Measurements from ENCODE around the gene SLCO4A1. TPM values are rescaled to one million over a fixed set of nuclear protein-coding genes. Genes with fewer than 3 reads are reported as not detected.
A peak's percentile ranks its signal among the peaks of the same experiment; 100 is the strongest.

The SLCO4A1 gene
- total RNA-seq, result 100 to 1,000 TPM in 1 of 4 donors, 10 to 100 TPM in 3; 77.9 to 107 (median 81.5) TPM

GRCh38 chr20:62642051-62642665, at the start of gene SLCO4A1:
Gene SLCO4A1, plus strand, starts transcription at chr20:62642503. Its CDS starts 13,952 bp downstream, at chr20:62656455.
- intact Hi-C loops (cut with DNase I; ENCODE audit: low total_unique reads), result no loop called here
- TF ChIP-seq CTCF (IDR thresholded peaks at IDR 0.05) (no peak), POLR2A (IDR thresholded peaks at IDR 0.05) (no peak)
- peak in 1 of 2 donors; percentile 95 for DNase-seq (ENCODE audit: low spot score in 2 of 2)
- H3K4me3 ChIP-seq (ENCODE audit: low read depth, poor library complexity, severe bottlenecking), result peak within 1 kb of the TSS; percentile 50
- 2% methylated on average over 21 of the region's 82 CpGs; no CpG with 5 or more reads in 1 of the 2 donors for WGBS, 2 donors

GRCh38 chr20:62592506-62593177, 49.7 kb upstream of the SLCO4A1 start:
- intact Hi-C loops (cut with DNase I; ENCODE audit: low total_unique reads), result no loop called here
- DNase-seq (ENCODE audit: low spot score in 2 of 2), result no peak
- 69 to 79% methylated on average over 11 of the region's 11 CpGs for whole genome bisulfite sequencing, 2 donors

GRCh38 chr20:62593616-62594015, 48.7 kb upstream of the SLCO4A1 start:
- no peak for TF ChIP-seq CTCF (IDR thresholded peaks at IDR 0.05)
- TF ChIP-seq POLR2A (IDR thresholded peaks at IDR 0.05), result no peak
- no peak for DNase-seq (ENCODE audit: low spot score in 2 of 2)
- H3K4me3 ChIP-seq (ENCODE audit: low read depth, poor library complexity, severe bottlenecking), result no peak overlapping the region
- intact Hi-C loops (cut with DNase I; ENCODE audit: low total_unique reads), result no loop called here
- 71 to 75% methylated on average over 3 of the region's 3 CpGs for WGBS, 2 donors

More at GRCh38 chr20:62592506-62593177, 49.7 kb upstream of the SLCO4A1 start:
- TF ChIP-seq CTCF (IDR thresholded peaks at IDR 0.05), result no peak
- TF ChIP-seq POLR2A (IDR thresholded peaks at IDR 0.05), result no peak
- no peak overlapping the region for H3K4me3 ChIP-seq (ENCODE audit: low read depth, poor library complexity, severe bottlenecking)

GRCh38 chr20:62595069-62595468, 47.2 kb upstream of the SLCO4A1 start:
- no peak for DNase-seq (ENCODE audit: low spot score in 2 of 2)
- TF ChIP-seq CTCF (IDR thresholded peaks at IDR 0.05), result no peak
- TF ChIP-seq POLR2A (IDR thresholded peaks at IDR 0.05), result no peak
- intact Hi-C loops (cut with DNase I; ENCODE audit: low total_unique reads), result no loop called here
- no peak overlapping the region for H3K4me3 ChIP-seq (ENCODE audit: low read depth, poor library complexity, severe bottlenecking)
- whole genome bisulfite sequencing, 2 donors, result 67 to 73% methylated on average over 4 of the region's 4 CpGs

- DNase-seq (ENCODE audit: low spot score in 2 of 2), result peak in 1 of 2 donors; percentile 90
- intact Hi-C loops (cut with DNase I; ENCODE audit: low total_unique reads), result no loop called here
- no peak overlapping the region for H3K4me3 ChIP-seq (ENCODE audit: low read depth, poor library complexity, severe bottlenecking)
- WGBS, 2 donors, result 21 to 22% methylated on average over 15 of the region's 15 CpGs
- no peak for TF ChIP-seq CTCF (IDR thresholded peaks at IDR 0.05)
- no peak for TF ChIP-seq POLR2A (IDR thresholded peaks at IDR 0.05)
These were observed 46.8 kb upstream of the SLCO4A1 start for GRCh38 chr20:62595491-62595890.
